Calu3 (cell line): Measurements from ENCODE around the gene MMEL1. TPM values are rescaled to one million over a fixed set of nuclear protein-coding genes. Genes with fewer than 3 reads are reported as not detected.
"Not testable (repeated sequence)": the region's sequence is repeated elsewhere in the genome, so short reads cannot be mapped to it uniquely, and the experiment has no call there.

Experiments used
- Bru-seq: library from RNA; stranded (reverse); fragments of 400-500 nt; gene quantifications from one replicate; lab custom pipeline; 2021; lab: Mats Ljungman, UMichigan
- BruChase-seq, 2 experiments: library from RNA; stranded (reverse); fragments of 400-500 nt; gene quantifications; one replicate each; lab custom pipeline; 2021; lab: Mats Ljungman, UMichigan
- BruUV-seq: library from RNA; stranded (reverse); fragments of 400-500 nt; replicated peaks from 2 replicates; lab custom pipeline; 2021; lab: Mats Ljungman, UMichigan
- CTCF ChIA-PET: fragments of 300-600 bp; sonication (Branson Sonifier 250); formaldehyde crosslinking; loops from one replicate; lab custom pipeline; 2022; ENCODE audit warnings: antibody characterized with exemption; lab: Charles Lee
- DNase-seq: peaks from one replicate; pipeline ENCODE4 v3.0.0; 2022
- H3K27ac Mint-ChIP-seq: one replicate; pipeline ENCODE4 v1.8.0; 2022; ENCODE audit warnings: mixed read lengths; ENCODE audit not compliant: unreplicated experiment
- H3K27me3 Mint-ChIP-seq: one replicate; pipeline ENCODE4 v1.8.0; 2022; ENCODE audit warnings: mixed read lengths; ENCODE audit not compliant: unreplicated experiment
- H3K36me3 Mint-ChIP-seq: one replicate; pipeline ENCODE4 v1.8.0; 2022; ENCODE audit warnings: mild to moderate bottlenecking, moderate library complexity, mixed read lengths; ENCODE audit not compliant: insufficient read depth, unreplicated experiment
- H3K4me1 Mint-ChIP-seq: one replicate; pipeline ENCODE4 v1.8.0; 2022; ENCODE audit warnings: mild to moderate bottlenecking, low read depth, mixed read lengths; ENCODE audit not compliant: unreplicated experiment
- H3K4me3 Mint-ChIP-seq: one replicate; pipeline ENCODE4 v1.8.0; 2022; ENCODE audit warnings: mild to moderate bottlenecking, low read depth, moderate library complexity, mixed read lengths; ENCODE audit not compliant: unreplicated experiment
- H3K9me3 Mint-ChIP-seq: one replicate; pipeline ENCODE4 v1.8.0; 2022; ENCODE audit warnings: low read depth, mixed read lengths; ENCODE audit not compliant: unreplicated experiment
- intact Hi-C: fragments of 100-400 bp; cut with micrococcal nuclease; formaldehyde crosslinking; loops from one replicate; pipeline ENCODE4 v1.10.0; 2022; ENCODE audit not compliant: unreplicated experiment
- long read RNA-seq: library from polyadenylated mRNA; stranded (forward); transcript quantifications from one replicate; pipeline ENCODE4 v2.0.0, GENCODE V29; 2022
- total RNA-seq: library from RNA; stranded (reverse); gene quantifications from 2 replicates; pipeline ENCODE4 v1.2.3, GENCODE V29; 2022
- TF ChIP-seq, protein P1 (sequence below): fragments of 200-600 bp; IDR thresholded peaks from one replicate; pipeline ENCODE4 v1.8.0; 2022; ENCODE audit warnings: antibody characterized with exemption; ENCODE audit not compliant: unreplicated experiment

Gene MMEL1, protein sequence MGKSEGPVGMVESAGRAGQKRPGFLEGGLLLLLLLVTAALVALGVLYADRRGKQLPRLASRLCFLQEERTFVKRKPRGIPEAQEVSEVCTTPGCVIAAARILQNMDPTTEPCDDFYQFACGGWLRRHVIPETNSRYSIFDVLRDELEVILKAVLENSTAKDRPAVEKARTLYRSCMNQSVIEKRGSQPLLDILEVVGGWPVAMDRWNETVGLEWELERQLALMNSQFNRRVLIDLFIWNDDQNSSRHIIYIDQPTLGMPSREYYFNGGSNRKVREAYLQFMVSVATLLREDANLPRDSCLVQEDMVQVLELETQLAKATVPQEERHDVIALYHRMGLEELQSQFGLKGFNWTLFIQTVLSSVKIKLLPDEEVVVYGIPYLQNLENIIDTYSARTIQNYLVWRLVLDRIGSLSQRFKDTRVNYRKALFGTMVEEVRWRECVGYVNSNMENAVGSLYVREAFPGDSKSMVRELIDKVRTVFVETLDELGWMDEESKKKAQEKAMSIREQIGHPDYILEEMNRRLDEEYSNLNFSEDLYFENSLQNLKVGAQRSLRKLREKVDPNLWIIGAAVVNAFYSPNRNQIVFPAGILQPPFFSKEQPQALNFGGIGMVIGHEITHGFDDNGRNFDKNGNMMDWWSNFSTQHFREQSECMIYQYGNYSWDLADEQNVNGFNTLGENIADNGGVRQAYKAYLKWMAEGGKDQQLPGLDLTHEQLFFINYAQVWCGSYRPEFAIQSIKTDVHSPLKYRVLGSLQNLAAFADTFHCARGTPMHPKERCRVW
- 5.6 and 10.9 TPM in 2 replicates for total RNA-seq
- Bru-seq, nascent RNA, result percentile 9 among the genes with signal in this experiment
- BruChase-seq, experiment 1, labeled RNA remaining after a 6-hour chase, result percentile 12 among the genes with signal in this experiment
- percentile 9 among the genes with signal in this experiment for BruChase-seq, experiment 2, labeled RNA remaining after a 2-hour chase
- long read RNA-seq, partial matches to known transcripts, result 7 of 20 reads
- long read RNA-seq, other reads (novel, unspliced or antisense), result 11 of 20 reads

DNA sequence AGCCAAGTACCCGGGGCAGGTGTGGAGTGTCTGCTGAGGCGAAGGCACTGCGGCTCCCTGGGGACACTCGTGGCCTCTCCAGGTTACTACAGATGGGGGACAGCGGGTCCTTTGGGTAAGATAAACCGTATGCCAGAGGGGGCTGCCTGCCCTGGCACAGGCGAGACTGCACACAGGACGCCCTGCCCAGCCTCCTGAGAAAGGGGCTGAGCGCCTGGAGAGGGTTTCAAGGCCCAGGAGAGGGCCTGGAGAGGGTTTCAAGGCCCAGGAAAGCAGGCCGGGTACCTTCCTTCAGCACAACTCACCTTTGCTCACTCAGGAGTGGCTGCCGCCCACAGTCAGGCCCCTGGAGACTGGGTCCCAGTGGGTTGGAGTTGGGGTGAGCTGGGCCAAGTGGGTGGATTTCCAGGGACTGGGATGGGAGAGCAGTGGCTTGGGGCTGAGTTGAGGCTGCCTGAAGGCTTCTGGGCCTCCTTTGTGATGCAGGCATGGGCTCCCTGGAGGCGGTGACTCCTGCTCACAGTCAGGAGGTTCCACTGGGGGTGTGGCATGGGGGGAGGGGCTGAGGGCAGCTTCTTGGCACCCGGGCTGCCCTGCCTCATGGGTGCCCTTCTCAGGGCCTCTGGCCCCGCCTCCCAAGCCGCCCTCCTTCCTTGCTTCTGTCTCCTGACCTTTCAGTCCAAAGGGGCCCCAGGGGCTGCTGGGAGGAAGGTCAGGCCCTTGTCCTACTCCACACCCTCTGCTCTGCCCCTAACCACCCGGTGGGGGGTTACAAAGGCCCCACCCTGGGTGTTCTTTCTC, at the start of gene MMEL1:
TSS of gene MMEL1 (minus strand) at position 456 of the 801 bp plus-strand sequence. CDS start 3,532 bp downstream, outside the sequence.
- no peak within 1 kb of the TSS for H3K4me3 Mint-ChIP-seq
- no TSS peak for BruUV-seq
- intact Hi-C loops, result no loop called here
- no peak within 1 kb of the TSS for H3K27ac Mint-ChIP-seq
- H3K4me1 Mint-ChIP-seq, result no peaks in the 10 kb centered on the region
- H3K9me3 Mint-ChIP-seq, result peaks cover 4% of the 10 kb centered on the region
- TF ChIP-seq, protein P1, sequence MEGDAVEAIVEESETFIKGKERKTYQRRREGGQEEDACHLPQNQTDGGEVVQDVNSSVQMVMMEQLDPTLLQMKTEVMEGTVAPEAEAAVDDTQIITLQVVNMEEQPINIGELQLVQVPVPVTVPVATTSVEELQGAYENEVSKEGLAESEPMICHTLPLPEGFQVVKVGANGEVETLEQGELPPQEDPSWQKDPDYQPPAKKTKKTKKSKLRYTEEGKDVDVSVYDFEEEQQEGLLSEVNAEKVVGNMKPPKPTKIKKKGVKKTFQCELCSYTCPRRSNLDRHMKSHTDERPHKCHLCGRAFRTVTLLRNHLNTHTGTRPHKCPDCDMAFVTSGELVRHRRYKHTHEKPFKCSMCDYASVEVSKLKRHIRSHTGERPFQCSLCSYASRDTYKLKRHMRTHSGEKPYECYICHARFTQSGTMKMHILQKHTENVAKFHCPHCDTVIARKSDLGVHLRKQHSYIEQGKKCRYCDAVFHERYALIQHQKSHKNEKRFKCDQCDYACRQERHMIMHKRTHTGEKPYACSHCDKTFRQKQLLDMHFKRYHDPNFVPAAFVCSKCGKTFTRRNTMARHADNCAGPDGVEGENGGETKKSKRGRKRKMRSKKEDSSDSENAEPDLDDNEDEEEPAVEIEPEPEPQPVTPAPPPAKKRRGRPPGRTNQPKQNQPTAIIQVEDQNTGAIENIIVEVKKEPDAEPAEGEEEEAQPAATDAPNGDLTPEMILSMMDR, result no peak
- CTCF ChIA-PET, result interaction anchor here (0.7 kb wide), 1 partner anchor 205 kb away, joined by 5 read pairs; no protein-coding TSS in a partner anchor
- no peaks in the 10 kb centered on the region for H3K36me3 Mint-ChIP-seq
- DNase-seq, result no peak
- peaks cover 57% of the 10 kb centered on the region for H3K27me3 Mint-ChIP-seq

DNA sequence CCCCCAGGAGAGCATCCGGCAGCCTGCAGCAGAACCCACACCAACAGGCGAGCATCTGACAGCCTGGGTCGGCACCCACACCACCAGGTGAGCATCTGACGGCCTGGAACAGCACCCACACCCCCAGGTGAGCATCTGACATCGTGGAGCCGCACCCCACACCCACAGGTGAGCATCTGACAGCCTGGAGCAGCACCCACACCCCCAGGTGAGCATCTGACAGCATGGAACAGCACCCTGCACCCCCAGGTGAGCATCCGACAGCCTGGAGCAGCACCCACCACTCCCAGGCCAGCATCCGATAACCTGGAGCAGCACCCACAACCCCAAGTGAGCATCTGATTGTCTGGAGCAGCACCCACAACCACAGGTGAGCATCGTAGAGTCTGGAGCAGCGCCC, 43.9 kb upstream of the MMEL1 start:
- H3K27me3 Mint-ChIP-seq, H3K9me3 Mint-ChIP-seq, DNase-seq, H3K27ac Mint-ChIP-seq, H3K4me3 Mint-ChIP-seq, BruUV-seq, CTCF ChIA-PET, intact Hi-C loops, H3K4me1 Mint-ChIP-seq, H3K36me3 Mint-ChIP-seq: not testable (repeated sequence)

DNA sequence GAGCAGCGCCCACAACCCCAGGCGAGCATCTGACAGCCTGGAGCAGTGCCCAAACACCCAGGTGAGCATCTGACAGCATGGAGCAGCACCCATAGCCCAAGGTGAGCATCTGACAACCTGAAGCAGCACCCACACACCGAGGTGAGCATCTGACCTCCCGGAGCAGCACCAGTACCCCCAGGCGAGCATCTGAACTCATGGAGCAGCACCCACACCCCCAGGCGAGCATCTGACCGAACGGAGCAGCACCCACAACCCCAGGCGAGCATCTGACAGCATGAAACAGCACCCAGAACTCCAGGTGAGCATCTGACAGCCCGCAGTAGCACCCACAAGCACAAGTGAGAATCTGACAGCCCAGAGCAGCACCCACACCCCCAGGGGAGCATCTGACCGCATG, 38.8 kb upstream of the MMEL1 start:
- H3K27me3 Mint-ChIP-seq, H3K9me3 Mint-ChIP-seq, BruUV-seq, DNase-seq, H3K36me3 Mint-ChIP-seq, intact Hi-C loops, H3K4me1 Mint-ChIP-seq, H3K4me3 Mint-ChIP-seq, H3K27ac Mint-ChIP-seq, CTCF ChIA-PET: not testable (repeated sequence)

DNA sequence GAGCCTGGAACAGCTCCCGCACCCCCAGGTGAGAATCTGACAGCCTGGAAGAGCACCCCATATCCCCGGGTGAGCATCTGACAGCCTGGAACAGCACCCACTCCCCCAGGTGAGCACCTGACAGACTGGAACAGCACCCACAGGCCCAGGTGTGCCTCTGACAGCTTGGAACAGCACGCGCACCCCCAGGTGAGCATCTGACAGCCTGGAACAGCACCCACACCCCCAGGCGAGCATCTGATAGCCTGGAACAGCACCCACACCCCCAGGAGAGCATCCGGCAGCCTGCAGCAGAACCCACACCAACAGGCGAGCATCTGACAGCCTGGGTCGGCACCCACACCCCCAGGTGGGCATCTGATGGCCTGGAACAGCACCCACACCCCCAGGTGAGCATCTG, 27.0 kb upstream of the MMEL1 start:
- H3K4me3 Mint-ChIP-seq, BruUV-seq, H3K4me1 Mint-ChIP-seq, H3K27ac Mint-ChIP-seq, H3K36me3 Mint-ChIP-seq, H3K9me3 Mint-ChIP-seq, intact Hi-C loops, DNase-seq, CTCF ChIA-PET: not testable (repeated sequence)
- peaks cover 15% of the 10 kb centered on the region for H3K27me3 Mint-ChIP-seq

DNA sequence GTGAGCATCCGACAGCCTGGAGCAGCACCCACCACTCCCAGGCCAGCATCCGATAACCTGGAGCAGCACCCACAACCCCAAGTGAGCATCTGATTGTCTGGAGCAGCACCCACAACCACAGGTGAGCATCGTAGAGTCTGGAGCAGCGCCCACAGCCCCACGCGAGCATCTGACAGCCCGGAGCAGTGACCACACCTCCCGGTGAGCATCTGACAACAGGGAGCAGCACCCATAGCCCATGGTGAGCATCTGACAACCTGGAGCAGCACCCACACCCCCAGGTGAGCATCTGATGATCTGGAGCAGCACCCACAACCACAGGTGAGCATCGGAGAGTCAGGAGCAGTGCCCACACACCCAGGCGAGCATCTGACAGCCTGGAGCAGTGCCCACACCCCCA, 25.1 kb upstream of the MMEL1 start:
- H3K4me1 Mint-ChIP-seq, BruUV-seq, DNase-seq, CTCF ChIA-PET, H3K36me3 Mint-ChIP-seq, H3K9me3 Mint-ChIP-seq, H3K27ac Mint-ChIP-seq, H3K4me3 Mint-ChIP-seq, intact Hi-C loops: not testable (repeated sequence)
- H3K27me3 Mint-ChIP-seq, result peaks cover 34% of the 10 kb centered on the region

DNA sequence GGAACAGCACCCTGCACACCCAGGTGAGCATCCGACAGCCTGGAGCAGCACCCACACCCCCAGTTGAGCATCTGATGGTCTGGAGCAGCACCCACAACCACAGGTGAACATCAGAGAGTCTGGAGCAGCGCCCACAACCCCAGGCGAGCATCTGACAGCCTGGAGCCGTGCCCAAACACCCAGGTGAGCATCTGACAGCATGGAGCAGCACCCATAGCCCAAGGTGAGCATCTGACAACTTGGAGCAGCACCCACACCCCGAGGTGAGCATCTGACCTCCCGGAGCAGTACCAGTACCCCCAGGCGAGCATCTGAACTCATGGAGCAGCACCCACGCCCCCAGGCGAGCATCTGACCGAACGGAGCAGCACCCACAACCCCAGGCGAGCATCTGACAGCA, 24.3 kb upstream of the MMEL1 start:
- H3K4me1 Mint-ChIP-seq, H3K4me3 Mint-ChIP-seq, H3K27ac Mint-ChIP-seq, DNase-seq, intact Hi-C loops, CTCF ChIA-PET, H3K36me3 Mint-ChIP-seq, BruUV-seq, H3K9me3 Mint-ChIP-seq: not testable (repeated sequence)
- H3K27me3 Mint-ChIP-seq, result peaks cover 42% of the 10 kb centered on the region

DNA sequence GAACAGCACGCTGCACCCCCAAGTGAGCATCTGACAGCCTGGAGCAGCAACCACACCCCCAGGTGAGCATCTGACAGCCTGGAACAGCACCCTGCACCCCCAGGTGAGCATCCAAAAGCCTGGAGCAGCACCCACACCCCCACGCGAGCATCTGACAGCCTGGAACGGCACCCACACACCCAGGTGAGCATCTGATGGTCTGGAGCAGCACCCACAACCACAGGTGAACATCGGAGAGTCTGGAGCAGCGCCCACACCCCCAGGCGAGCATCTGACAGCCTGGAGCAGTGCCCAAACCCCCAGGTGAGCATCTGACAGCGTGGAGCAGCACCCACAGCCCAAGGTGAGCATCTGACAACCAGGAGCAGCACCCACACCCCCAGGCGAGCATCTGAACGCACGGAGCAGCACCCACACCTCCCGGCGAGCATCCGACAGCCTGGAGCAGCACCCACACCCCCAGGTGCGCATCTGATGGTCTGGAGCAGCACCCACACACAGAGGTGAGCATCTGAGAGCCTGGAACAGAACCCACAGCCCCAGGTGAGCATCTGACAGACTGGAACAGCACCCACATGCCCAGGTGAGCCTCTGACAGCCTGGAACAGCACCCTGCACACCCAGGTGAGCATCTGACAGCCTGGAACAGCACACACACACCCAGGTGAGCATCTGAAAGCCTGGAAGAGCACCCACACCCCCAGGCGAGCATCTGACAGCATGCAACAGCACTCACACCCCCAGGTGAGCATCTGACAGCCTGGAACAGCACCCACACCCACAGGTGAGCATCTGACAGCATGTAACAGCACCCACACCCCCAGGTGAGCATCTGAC, 23.0 kb upstream of the MMEL1 start:
- not testable (repeated sequence) for H3K9me3 Mint-ChIP-seq

More for the DNA sequence above, 23.0 kb upstream of the MMEL1 start:
- H3K27ac Mint-ChIP-seq, DNase-seq, H3K36me3 Mint-ChIP-seq, BruUV-seq, H3K4me1 Mint-ChIP-seq, intact Hi-C loops, CTCF ChIA-PET, H3K4me3 Mint-ChIP-seq: not testable (repeated sequence)
- peaks cover 53% of the 10 kb centered on the region for H3K27me3 Mint-ChIP-seq
